Stimulated activated naive CD8-positive, alpha-beta T cell treated with anti-CD3 and anti-CD28 coated beads, Interleukin-15, amount 100 ng/mL, for 72 hours (primary cell): ENCODE data around the gene LINC01488.

Source experiments
- ATAC-seq: fragments of 150-1000 bp; cut with Tn5 transposase; 2 replicates; pipeline ENCODE4 v1.10.0; 2021; ENCODE audit warnings: mild to moderate bottlenecking, moderate library complexity
- DNase-seq, 2 donors: peaks; one replicate each; pipeline ENCODE4 v3.0.0; 2021 to 2022
- H3K27ac Mint-ChIP-seq, 2 donors: one replicate each; pipeline ENCODE4 v1.8.0; 2022; ENCODE audit warnings: mild to moderate bottlenecking in 2 of 2, mixed read lengths in 2 of 2, moderate library complexity in 2 of 2
- H3K27me3 Mint-ChIP-seq: one replicate; pipeline ENCODE4 v1.8.0; 2022; ENCODE audit warnings: mixed read lengths
- H3K4me1 Mint-ChIP-seq: one replicate; pipeline ENCODE4 v1.8.0; 2022; ENCODE audit warnings: mild to moderate bottlenecking, mixed read lengths
- H3K4me3 Mint-ChIP-seq, 2 donors: one replicate each; pipeline ENCODE4 v1.8.0; 2022; ENCODE audit warnings: mild to moderate bottlenecking in 2 of 2, mixed read lengths in 2 of 2, moderate library complexity in 1 of 2
- H3K9me3 Mint-ChIP-seq, 2 donors: one replicate each; pipeline ENCODE4 v1.8.0; 2022; ENCODE audit warnings: mixed read lengths in 2 of 2

LINC01488 gene

GRCh38 chr11:69490516-69490915 lies 9.1 kb downstream of the LINC01488 start:
- H3K4me3 Mint-ChIP-seq: no peak overlapping the region
- H3K9me3 Mint-ChIP-seq: no peaks in the 10 kb centered on the region
- DNase-seq: no peak
- H3K4me1 Mint-ChIP-seq: no peaks in the 10 kb centered on the region
- H3K27ac Mint-ChIP-seq: no peak overlapping the region
- peaks cover 37% of the 10 kb centered on the region for H3K27me3 Mint-ChIP-seq
- no peak for ATAC-seq

DNA sequence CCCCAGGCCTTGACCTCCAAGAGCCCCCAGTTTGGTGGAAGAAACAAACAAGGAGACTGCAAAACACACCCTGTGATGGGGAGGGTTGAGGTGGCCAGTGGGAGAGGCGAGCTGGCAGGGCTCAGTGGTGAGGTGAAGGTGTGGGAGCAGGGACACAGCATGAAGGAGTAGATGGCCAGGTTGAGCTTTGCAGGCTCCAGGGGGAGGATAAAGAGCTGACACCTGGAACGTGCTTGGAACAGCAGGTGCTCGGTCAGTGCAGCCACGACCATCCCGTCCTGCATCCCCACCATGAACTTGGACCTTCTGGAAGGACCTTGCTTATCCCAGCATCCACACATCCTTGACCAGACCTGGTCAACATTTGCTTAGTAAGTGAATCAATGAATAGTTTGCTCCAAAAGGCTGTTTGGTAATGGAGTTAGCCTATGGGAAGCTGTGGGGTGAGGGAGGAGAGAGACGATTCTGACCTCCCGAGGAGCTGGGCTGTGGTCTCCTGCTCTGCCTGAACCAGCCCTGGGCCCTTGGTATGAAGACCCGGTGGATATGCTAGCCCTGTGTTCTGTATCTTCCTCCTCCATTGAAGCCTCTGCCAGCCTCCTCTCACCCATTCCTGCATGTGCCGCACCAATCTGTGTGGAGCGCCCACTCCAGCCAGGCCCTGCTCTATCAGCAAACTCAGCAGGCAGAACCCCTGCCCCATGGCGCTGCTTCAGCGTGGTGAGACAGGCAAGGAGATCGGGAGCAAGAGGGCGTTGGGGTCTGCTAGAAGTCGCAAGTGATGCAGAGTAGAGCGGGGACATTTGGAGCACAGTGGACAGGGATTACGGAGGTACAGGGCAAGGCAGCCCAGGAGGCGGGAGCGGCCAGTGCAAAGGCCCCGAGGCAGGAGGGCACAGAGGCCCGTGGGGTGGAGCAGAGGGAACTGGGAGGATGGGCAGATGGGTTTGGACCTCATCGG lies 9.9 kb downstream of the LINC01488 start:
- H3K4me3 Mint-ChIP-seq: no peak overlapping the region
- no peak overlapping the region for H3K27ac Mint-ChIP-seq
- H3K4me1 Mint-ChIP-seq: no peaks in the 10 kb centered on the region

DNA sequence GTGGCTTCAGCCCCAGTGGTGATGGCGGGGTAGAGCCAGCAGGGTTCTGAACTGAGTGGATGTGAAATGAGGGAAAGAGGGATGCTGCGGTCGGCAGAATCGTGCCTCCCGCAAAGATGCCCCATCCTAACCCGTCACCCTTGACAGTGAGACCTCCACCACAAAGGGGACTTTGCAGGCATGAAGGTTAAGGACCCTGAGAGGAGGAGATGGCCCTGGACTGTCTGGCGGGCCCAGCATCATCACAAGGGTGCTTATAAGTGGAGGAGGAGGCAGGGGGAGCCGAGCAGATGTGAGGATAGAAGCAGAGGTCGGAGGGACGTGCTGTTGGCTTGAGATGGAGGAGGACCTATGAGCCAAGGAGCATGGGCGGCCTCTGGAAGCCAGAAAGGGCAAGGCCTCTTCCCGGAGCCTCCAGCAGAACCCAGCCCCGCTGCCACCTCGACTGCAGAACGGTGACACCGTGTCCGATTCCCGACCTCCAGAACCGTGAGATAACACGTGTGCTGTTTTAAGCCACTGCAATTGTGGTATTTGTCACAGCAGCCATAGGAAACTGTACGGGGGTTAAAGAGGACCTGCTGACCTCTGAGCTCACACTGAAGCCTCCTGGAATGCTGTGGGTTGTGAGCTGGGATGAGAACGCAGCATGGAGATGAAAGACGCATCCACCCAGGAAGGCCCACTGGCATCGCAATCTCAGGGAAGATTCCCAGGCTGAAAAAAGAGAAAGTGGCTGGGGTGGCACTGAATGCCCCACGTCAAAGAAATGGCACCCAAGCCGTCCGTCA lies 10.9 kb downstream of the LINC01488 start:
- Mint-ChIP-seq H3K27me3 (peaks cover 42% of the 10 kb centered on the region), H3K4me3 (no peak overlapping the region), H3K4me1 (no peaks in the 10 kb centered on the region), H3K27ac (no peak overlapping the region), H3K9me3 (no peaks in the 10 kb centered on the region)
- DNase-seq: no peak
- ATAC-seq: no peak

More for the DNA sequence above, 9.9 kb downstream of the LINC01488 start:
- Mint-ChIP-seq H3K27me3 (peaks cover 42% of the 10 kb centered on the region), H3K9me3 (no peaks in the 10 kb centered on the region)
- no peak for DNase-seq
- no peak for ATAC-seq

GRCh38 chr11:69493931-69494821 lies 12.7 kb downstream of the LINC01488 start:
- peaks cover 6% of the 10 kb centered on the region for H3K4me1 Mint-ChIP-seq
- H3K9me3 Mint-ChIP-seq: no peaks in the 10 kb centered on the region
- peaks cover 42% of the 10 kb centered on the region for H3K27me3 Mint-ChIP-seq
- no peak overlapping the region for H3K4me3 Mint-ChIP-seq
- DNase-seq (no peak), ATAC-seq (no peak)
- H3K27ac Mint-ChIP-seq: no peak overlapping the region

DNA sequence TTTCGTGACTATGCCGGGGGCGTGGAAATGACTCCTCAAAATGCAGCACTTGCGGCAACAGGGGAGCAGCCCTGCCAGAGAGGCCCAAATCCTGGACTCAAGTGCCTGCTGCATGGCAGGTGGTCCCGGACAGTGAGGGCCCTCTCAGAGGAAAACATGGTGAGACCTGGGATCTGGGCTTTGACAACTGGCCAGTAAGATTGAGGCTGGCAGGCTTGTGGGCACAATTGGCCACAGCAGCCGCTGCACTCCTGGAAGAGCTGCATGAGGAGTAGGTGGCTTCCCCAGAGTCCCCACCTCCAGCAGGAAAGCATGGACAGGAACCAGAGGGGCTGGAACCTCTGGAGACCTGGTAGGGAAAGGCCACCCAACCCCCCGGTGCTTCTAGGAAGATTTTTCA lies 13.4 kb downstream of the LINC01488 start:
- Mint-ChIP-seq H3K27ac (no peak overlapping the region), H3K27me3 (peaks cover 42% of the 10 kb centered on the region), H3K4me3 (no peak overlapping the region), H3K9me3 (no peaks in the 10 kb centered on the region), H3K4me1 (peaks cover 7% of the 10 kb centered on the region)
- DNase-seq (no peak), ATAC-seq (no peak)

- peaks cover 45% of the 10 kb centered on the region for H3K27me3 Mint-ChIP-seq
- no peak overlapping the region for H3K4me3 Mint-ChIP-seq
- ATAC-seq (no peak), DNase-seq (no peak)
- H3K27ac Mint-ChIP-seq: no peak overlapping the region
- H3K4me1 Mint-ChIP-seq: peaks cover 7% of the 10 kb centered on the region
- no peaks in the 10 kb centered on the region for H3K9me3 Mint-ChIP-seq
Observed at GRCh38 chr11:69495441-69496201, 14.2 kb downstream of the LINC01488 start.

- Mint-ChIP-seq H3K27ac (no peak overlapping the region), H3K9me3 (no peaks in the 10 kb centered on the region), H3K27me3 (peaks cover 48% of the 10 kb centered on the region), H3K4me3 (no peak overlapping the region), H3K4me1 (peaks cover 7% of the 10 kb centered on the region)
- no peak for ATAC-seq
- no peak for DNase-seq
Observed at GRCh38 chr11:69496202-69496557, 14.7 kb downstream of the LINC01488 start.

DNA sequence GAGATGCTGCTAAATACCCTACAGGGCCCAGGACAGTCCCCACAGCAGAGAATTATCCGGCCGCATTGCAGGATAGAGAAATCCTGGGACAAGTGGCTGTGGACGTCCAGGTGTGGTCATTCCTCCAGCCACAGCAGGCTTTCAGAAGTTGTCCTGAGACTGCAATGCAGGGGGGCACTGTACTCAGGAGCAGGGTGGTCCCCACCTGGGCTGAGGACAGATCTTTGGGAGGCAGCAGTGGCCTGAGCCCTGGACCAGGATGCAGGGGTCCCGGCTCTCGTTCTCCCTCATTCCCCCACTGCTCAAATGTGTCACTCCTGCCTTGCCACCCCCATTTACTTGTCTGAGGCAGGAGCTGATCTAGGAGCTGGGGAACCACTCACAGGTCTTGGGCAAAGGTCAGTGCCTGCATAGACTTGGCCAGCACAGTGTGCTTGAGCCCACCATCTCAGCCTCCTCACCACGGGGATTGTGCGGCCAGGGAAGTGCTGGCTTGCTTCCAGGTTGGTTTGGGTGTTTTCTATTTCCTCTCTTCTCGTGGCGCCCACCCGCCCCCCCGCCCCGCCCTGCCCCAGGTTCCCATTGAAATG lies 15.3 kb downstream of the LINC01488 start:
- ATAC-seq: no peak
- no peak overlapping the region for H3K4me3 Mint-ChIP-seq

DNA sequence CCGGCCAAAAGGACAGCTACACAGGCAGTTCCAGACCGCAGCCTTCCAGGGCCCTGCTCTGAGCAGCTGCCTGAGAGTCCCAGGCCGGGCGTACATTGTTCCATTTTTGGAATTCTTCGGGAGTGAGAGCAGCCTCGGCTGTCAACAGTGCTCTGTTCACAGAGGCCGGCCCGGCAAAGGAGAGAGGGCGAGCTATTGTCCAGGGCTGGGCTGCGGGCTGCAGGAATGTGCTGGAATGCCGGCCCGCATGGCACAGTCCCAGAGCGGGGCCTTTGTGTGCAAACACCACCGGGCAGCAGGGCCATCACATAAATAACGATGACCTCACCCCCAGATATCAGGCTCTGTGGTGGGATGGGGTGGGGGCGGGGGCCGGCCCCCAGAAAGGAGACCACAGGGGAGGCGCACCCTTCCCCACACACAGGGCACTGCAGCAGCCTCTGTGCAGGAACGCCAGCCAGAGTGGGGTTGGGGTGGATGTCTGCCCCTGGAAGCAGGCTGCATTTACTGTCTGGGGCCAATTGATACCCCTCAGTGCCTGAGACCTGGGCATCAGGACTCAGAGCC lies 15.8 kb downstream of the LINC01488 start:
- H3K9me3 Mint-ChIP-seq: no peaks in the 10 kb centered on the region
- H3K4me1 Mint-ChIP-seq: peaks cover 7% of the 10 kb centered on the region
- ATAC-seq (no peak), DNase-seq (no peak)
- no peak overlapping the region for H3K27ac Mint-ChIP-seq
- no peak overlapping the region for H3K4me3 Mint-ChIP-seq
- peaks cover 37% of the 10 kb centered on the region for H3K27me3 Mint-ChIP-seq

More for the DNA sequence above, 15.3 kb downstream of the LINC01488 start:
- no peak for DNase-seq
- H3K4me1 Mint-ChIP-seq: peaks cover 7% of the 10 kb centered on the region
- no peak overlapping the region for H3K27ac Mint-ChIP-seq
- no peaks in the 10 kb centered on the region for H3K9me3 Mint-ChIP-seq
- H3K27me3 Mint-ChIP-seq: peaks cover 43% of the 10 kb centered on the region

GRCh38 chr11:69498614-69499175 lies 17.2 kb downstream of the LINC01488 start:
- no peak overlapping the region for H3K4me3 Mint-ChIP-seq
- H3K27me3 Mint-ChIP-seq: peaks cover 31% of the 10 kb centered on the region
- ATAC-seq: no peak
- H3K4me1 Mint-ChIP-seq: peaks cover 12% of the 10 kb centered on the region
- H3K27ac Mint-ChIP-seq: no peak overlapping the region
- H3K9me3 Mint-ChIP-seq: no peaks in the 10 kb centered on the region
- no peak for DNase-seq

GRCh38 chr11:69499186-69499917 lies 17.9 kb downstream of the LINC01488 start:
- Mint-ChIP-seq H3K27me3 (peaks cover 24% of the 10 kb centered on the region), H3K27ac (no peak overlapping the region), H3K4me1 (peaks cover 13% of the 10 kb centered on the region), H3K9me3 (no peaks in the 10 kb centered on the region), H3K4me3 (no peak overlapping the region)
- ATAC-seq (no peak), DNase-seq (no peak)

GRCh38 chr11:69499918-69500284 lies 18.4 kb downstream of the LINC01488 start:
- DNase-seq (no peak), ATAC-seq (no peak)
- peak overlapping the region in 1 of 2 donors; percentile 83 for H3K27ac Mint-ChIP-seq
- H3K27me3 Mint-ChIP-seq: peaks cover 19% of the 10 kb centered on the region
- no peaks in the 10 kb centered on the region for H3K9me3 Mint-ChIP-seq
- H3K4me3 Mint-ChIP-seq: no peak overlapping the region
- peaks cover 13% of the 10 kb centered on the region for H3K4me1 Mint-ChIP-seq

DNA sequence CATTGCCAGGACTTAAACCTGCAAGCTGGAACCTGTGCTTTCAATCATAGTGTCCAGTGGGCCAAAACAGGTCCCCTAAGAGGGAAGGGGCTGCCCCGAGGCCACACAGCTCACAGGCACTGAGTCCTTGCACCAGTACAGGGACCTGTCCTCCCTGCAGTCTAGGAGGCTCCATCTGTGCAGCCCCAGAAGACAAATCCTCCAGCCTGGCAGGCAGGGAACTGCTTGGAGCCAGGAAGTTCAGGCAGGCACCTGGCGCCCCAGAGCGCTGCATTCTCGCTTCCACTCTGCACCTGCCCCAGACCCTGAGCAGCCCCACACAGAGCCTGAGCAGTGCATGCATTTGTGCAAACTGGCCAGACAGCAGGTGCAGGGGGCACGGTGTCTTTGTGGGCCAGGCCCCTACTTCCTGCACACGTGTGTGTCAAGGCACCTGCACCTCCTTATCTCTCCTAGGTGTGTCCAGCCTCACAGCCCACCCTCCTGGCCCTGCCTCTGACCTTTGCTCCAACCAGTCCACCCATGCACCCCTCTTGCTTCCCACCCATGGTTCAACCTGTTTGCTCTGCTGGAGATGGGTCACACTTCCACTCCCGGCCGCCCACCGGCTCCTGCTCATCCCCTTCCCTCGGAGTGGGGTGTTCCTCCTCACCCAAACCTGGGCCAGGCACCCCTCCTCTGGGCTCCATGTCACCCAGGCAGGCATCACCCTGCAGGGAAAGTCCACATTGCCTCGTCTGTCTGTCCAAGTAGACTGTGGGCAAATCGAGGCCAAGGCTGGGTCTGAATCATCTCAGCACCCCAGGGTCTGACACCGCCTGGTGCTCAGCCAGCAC lies 19.0 kb downstream of the LINC01488 start:
- H3K9me3 Mint-ChIP-seq: no peaks in the 10 kb centered on the region
- H3K4me1 Mint-ChIP-seq: peaks cover 13% of the 10 kb centered on the region
- ATAC-seq: no peak

More for the DNA sequence above, 19.0 kb downstream of the LINC01488 start:
- Mint-ChIP-seq H3K27me3 (peaks cover 13% of the 10 kb centered on the region), H3K27ac (no peak overlapping the region), H3K4me3 (no peak overlapping the region)
- no peak for DNase-seq
